ENCODE results near the gene CCDC187.

DNA sequence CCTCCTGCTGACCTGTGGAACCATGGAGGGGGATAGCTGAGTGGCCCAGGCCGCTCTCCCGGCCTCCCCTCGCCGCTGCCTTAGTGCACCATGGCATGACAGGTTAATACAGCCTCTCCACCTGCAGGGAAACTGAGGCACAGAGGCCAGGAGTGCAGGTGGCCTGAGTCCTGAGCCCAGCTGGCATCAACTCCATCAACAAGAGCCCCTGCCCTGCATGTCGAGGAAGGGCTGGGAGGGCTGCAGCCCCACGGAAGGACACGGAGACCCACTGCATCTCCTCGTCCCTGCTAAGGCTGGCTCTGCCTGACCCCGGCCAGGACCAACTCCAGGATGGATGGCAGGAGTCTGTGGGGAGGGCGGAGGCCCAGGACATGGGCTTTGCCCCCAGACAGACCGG is 27.2 kb downstream of the CCDC187 start:
- TF ChIP-seq, protein P1, sequence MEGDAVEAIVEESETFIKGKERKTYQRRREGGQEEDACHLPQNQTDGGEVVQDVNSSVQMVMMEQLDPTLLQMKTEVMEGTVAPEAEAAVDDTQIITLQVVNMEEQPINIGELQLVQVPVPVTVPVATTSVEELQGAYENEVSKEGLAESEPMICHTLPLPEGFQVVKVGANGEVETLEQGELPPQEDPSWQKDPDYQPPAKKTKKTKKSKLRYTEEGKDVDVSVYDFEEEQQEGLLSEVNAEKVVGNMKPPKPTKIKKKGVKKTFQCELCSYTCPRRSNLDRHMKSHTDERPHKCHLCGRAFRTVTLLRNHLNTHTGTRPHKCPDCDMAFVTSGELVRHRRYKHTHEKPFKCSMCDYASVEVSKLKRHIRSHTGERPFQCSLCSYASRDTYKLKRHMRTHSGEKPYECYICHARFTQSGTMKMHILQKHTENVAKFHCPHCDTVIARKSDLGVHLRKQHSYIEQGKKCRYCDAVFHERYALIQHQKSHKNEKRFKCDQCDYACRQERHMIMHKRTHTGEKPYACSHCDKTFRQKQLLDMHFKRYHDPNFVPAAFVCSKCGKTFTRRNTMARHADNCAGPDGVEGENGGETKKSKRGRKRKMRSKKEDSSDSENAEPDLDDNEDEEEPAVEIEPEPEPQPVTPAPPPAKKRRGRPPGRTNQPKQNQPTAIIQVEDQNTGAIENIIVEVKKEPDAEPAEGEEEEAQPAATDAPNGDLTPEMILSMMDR (IDR thresholded peaks at IDR 0.05): no peak
- TF ChIP-seq EZH2 (IDR thresholded peaks at IDR 0.05): no peak
- no peak for TF ChIP-seq EZH2phosphoT487 (IDR thresholded peaks at IDR 0.05)
